HL-60 (cell line): ENCODE measurements around the gene NEAT1.

ENCODE experiments used
- DNase-seq, 2 experiments: peaks; one replicate each; pipeline ENCODE4 v3.0.0-alpha.2; 2010 to 2020; ENCODE audit warnings: low read depth in 1 of 2, low spot score in 1 of 2
- H3K27ac ChIP-seq: fragments of 250-450 bp; sonication (Bioruptor Pico); replicated peaks from 2 replicates; pipeline ENCODE4 v1.5.1; 2020; ENCODE audit warnings: mild to moderate bottlenecking, moderate library complexity
- H3K27me3 ChIP-seq: fragments of 250-450 bp; sonication (Bioruptor Pico); 2 replicates; pipeline ENCODE4 v1.5.1; 2021; ENCODE audit warnings: mild to moderate bottlenecking, moderate library complexity; ENCODE audit not compliant: insufficient read depth, poor library complexity, severe bottlenecking
- H3K4me3 ChIP-seq: replicated peaks from 2 replicates; pipeline ENCODE4 v1.5.1; 2011; ENCODE audit warnings: mild to moderate bottlenecking, control low read depth, low read length; ENCODE audit not compliant: insufficient read depth
- CTCF ChIP-seq: IDR thresholded peaks from one replicate; pipeline ENCODE4 v1.5.1; 2011; ENCODE audit warnings: low read length, control low read depth, inconsistent platforms; ENCODE audit not compliant: insufficient read depth
- GABPA ChIP-seq: IDR thresholded peaks from 2 replicates; pipeline ENCODE4 v1.6.1; 2012; ENCODE audit warnings: low read depth
- POLR2AphosphoS5 ChIP-seq: IDR thresholded peaks from 2 replicates; pipeline ENCODE4 v1.6.1; 2012; ENCODE audit warnings: low read depth
- REST ChIP-seq: IDR thresholded peaks from 2 replicates; pipeline ENCODE4 v1.6.1; 2012; ENCODE audit warnings: low read depth; ENCODE audit not compliant: insufficient replicate concordance
- SPI1 ChIP-seq: IDR thresholded peaks from 2 replicates; pipeline ENCODE4 v1.6.1; 2012; ENCODE audit warnings: low read depth, mild to moderate bottlenecking, borderline replicate concordance

The NEAT1 gene

DNA sequence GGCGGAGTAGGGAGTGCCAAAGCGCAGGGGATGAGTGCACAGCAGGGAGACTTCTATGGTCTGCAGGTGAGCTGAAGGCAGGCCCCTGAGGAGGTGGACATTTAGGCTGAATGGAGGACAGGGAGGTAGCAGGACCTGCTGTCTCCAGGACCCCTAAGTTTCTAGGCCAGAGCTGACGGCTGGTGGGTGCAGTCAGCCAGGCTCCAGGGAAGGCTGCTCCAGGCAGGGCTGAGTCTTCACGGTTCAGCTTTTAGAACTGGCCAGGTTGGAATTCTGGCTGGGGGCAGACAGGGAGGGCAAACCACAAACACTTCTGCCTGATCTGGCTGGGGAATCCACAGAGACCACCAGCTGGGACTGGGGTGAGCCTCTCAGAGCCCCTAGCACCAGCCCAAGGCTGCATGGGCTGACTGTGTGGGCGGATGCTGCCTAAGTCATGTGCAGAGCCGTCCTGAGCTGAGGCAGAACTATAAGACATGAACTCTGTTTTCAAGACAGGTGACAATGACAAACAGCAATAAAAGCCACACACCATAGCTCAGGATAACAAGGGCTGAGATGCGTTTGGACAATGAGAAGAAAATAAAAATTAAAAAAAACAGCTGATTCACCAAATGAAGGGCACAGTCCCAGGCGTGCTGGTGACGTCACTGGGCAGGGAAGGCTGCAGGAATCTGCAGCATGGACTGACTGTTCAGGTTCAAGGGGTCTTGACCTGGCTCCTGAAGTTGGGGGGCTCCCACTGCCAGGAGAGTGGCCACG is 65.9 kb downstream of the NEAT1 start:
- TF ChIP-seq CTCF (no peak), GABPA (no peak), POLR2AphosphoS5 (no peak), REST (no peak), SPI1 (no peak)
- Histone ChIP-seq H3K27me3 (no peaks in the 10 kb centered on the region), H3K27ac (no peak overlapping the region; the same call in 1 of the 2 replicates), H3K4me3 (no peak overlapping the region)
- DNase-seq: no peak

- no peak for TF ChIP-seq GABPA
- no peak for TF ChIP-seq CTCF
- no peak for TF ChIP-seq REST
- TF ChIP-seq SPI1: no peak
- H3K27ac ChIP-seq: no peak overlapping the region
- no peak overlapping the region for H3K4me3 ChIP-seq
- no peak for DNase-seq
- H3K27me3 ChIP-seq: no peaks in the 10 kb centered on the region
Observed at GRCh38 chr11:65489035-65489705, 66.6 kb downstream of the NEAT1 start.

DNA sequence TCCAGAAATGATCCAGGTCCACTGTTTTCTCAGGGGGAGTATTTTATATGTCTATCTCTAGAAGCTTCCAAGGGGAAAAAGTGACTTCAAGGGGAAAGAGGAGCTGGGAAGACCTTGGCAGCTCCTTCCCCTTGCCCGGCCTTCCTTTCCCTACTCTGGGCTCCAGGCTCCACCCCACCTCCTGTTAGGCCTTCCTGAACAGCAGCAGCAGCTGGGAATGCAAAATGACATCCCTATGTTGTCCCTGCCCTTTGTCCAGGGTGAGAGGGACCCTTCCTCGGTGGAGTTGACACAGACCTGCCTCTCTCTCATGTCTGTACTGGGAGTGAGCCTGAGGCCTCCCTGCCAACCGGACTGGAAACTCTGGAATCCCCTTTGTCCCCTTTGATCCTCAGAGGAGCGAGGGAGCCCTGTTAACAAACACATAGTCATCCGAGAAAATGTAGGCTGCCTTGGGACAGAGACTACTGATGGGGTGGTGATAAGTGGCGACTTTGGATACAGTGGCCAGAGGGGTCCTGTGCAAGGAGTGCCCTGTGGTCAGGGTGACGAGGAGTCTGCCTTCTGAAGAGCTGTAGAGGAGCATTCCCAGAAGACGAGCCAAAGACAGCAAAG is 67.2 kb downstream of the NEAT1 start:
- no peak for DNase-seq
- H3K4me3 ChIP-seq: no peak overlapping the region
- no peak for TF ChIP-seq POLR2AphosphoS5
- no peak for TF ChIP-seq GABPA
- no peak for TF ChIP-seq CTCF
- no peaks in the 10 kb centered on the region for H3K27me3 ChIP-seq
- no peak overlapping the region for H3K27ac ChIP-seq

DNA sequence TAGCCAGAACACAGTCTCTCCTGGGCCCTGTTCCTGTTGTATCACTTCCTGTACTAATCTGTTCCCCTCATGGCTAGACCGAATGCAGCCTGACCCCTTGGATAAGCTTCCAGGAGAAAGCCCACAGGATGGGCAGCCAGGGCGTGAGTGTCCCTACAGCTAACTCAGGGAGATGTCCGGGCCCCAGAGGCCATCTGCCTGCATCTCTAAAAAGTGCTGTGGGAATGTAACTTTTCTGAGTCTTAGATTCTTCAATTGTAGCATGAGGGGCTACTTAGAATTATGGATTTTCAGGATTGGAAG is 68.5 kb downstream of the NEAT1 start:
- DNase-seq: no peak
- TF ChIP-seq CTCF (no peak), REST (no peak), GABPA (no peak), SPI1 (no peak), POLR2AphosphoS5 (no peak)
- H3K27ac ChIP-seq: peak overlapping the region; percentile 79
- no peaks in the 10 kb centered on the region for H3K27me3 ChIP-seq
- no peak overlapping the region for H3K4me3 ChIP-seq
